ENCODE results near the gene STK32C.

STK32C gene

DNA sequence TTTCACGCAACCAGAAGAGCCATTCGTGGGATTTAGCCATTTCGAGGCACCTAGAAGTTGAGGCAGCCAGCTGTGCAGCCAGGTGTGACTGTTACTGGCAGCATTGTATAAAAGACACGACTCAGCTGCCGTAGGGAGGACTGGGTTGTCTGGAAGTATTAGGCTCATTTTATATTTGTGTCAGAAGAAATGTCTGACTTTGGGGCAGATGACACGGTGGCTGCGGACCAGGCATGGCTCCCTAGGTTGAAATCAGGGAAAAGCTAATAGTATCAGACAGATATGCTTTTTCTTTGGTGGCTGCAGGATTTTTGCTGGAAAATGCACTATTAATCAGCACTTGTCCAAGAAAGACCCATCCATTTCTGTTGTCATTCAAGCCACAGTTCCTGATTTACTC, 125.2 kb downstream of the STK32C start:
- no peak overlapping the region for H3K4me3 ChIP-seq (ENCODE audit: low read depth, low read length)
- TF ChIP-seq, protein P1, sequence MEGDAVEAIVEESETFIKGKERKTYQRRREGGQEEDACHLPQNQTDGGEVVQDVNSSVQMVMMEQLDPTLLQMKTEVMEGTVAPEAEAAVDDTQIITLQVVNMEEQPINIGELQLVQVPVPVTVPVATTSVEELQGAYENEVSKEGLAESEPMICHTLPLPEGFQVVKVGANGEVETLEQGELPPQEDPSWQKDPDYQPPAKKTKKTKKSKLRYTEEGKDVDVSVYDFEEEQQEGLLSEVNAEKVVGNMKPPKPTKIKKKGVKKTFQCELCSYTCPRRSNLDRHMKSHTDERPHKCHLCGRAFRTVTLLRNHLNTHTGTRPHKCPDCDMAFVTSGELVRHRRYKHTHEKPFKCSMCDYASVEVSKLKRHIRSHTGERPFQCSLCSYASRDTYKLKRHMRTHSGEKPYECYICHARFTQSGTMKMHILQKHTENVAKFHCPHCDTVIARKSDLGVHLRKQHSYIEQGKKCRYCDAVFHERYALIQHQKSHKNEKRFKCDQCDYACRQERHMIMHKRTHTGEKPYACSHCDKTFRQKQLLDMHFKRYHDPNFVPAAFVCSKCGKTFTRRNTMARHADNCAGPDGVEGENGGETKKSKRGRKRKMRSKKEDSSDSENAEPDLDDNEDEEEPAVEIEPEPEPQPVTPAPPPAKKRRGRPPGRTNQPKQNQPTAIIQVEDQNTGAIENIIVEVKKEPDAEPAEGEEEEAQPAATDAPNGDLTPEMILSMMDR (conservative IDR thresholded peaks at IDR 0.05; ENCODE audit: low read depth, low read length) = no peak
- no peak for DNase-seq (ENCODE audit: low read depth)

- no peak overlapping the region for H3K4me3 ChIP-seq (ENCODE audit: low read depth, low read length)
- no peak for DNase-seq (ENCODE audit: low read depth)
- TF ChIP-seq, protein P1 (conservative IDR thresholded peaks at IDR 0.05; ENCODE audit: low read depth, low read length) = no peak
Measured at GRCh38 chr10:132181691-132182425, 125.9 kb downstream of the STK32C start.

DNA sequence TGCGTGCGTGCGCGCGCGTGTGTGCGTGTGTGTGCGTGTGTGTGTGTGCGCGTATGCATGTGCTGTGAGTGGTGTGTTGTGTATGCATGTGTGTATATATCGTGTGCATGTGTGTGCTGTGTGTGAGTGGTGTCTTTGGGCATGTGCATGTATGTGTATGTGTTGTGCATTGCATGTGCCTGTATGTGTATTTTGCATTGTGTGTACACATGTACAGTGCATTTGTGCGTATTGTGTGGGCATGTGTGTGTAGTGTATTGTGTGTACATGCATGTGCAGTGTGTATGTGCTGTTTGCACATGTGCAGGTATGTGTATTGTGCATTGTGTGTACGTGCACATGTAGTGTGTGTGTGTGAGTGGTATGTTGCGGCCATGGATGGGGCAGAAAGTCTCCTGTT, 127.0 kb downstream of the STK32C start:
- TF ChIP-seq, protein P1 (conservative IDR thresholded peaks at IDR 0.05; ENCODE audit: low read depth, low read length) = no peak
- no peak for DNase-seq (ENCODE audit: low read depth)
- no peak overlapping the region for H3K4me3 ChIP-seq (ENCODE audit: low read depth, low read length)

DNA sequence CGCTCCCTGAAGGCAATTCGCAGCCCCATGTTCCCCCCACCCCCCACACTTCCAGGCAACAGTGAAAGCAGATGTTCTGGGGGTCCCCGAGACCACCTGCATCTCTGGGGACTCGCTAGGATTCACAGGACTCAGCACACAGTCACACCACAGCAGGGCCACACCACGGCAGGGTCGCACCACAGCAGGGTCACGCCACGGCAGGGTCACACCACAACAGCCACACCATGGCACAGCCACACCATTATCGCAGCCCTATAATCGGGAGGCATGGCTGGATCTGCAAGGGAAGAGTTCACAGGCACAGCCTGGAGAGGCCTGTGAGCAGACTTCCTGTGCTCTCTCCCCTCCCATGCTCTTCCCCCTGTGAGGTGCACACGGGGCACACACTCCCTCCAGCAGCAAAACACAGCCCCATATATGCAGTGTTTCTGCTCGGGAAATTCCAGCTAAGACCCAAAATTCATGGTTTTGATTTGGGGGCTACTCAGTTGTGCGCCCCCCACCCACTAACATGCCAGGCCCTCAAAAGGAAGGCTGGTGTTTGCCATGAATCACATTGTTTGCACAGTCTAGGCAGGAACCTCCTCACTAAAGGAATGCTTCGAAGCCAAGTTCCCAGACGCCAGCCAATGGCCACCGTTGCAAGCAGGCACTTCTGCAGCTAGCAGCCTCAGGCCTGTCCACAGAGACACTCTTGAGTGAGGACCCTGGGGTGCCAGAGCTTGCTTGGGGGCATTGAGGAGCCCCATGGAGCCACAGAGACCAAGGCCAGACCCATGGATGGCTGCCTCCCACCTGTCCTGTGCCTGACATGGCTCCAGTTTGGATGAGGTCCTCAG, 128.0 kb downstream of the STK32C start:
- TF ChIP-seq, protein P1 (conservative IDR thresholded peaks at IDR 0.05; ENCODE audit: low read depth, low read length) = no peak
- H3K4me3 ChIP-seq (ENCODE audit: low read depth, low read length) = no peak overlapping the region
- no peak for DNase-seq (ENCODE audit: low read depth)

GRCh38 chr10:132178672-132179545, 128.8 kb downstream of the STK32C start:
- no peak overlapping the region for H3K4me3 ChIP-seq (ENCODE audit: low read depth, low read length)
- TF ChIP-seq, protein P1 (conservative IDR thresholded peaks at IDR 0.05; ENCODE audit: low read depth, low read length) = no peak
- DNase-seq (ENCODE audit: low read depth) = no peak

DNA sequence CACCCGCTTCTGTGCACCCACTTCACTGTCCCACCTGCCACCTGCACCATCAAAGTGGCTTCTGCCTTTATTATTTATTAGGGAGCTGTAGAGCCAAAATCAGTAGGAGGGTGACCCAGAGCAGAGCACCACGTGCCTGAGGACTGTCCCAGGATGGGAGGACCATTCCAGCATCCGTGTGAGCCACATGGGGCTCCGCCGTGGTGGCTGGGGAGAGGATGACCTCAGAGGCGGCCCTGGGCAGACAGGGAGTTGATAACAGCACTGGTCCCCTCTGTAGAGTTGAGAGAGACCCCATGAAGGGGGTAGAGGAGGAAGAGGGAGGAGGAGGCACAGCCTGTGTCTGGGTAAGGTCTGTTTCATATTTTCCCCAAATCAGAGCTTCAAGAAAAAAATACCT, 129.7 kb downstream of the STK32C start:
- no peak for DNase-seq (ENCODE audit: low read depth)
- H3K4me3 ChIP-seq (ENCODE audit: low read depth, low read length) = no peak overlapping the region
- TF ChIP-seq, protein P1 (conservative IDR thresholded peaks at IDR 0.05; ENCODE audit: low read depth, low read length) = no peak

Data from choroid plexus epithelial cell (primary cell).